Trophoblast cell (in vitro differentiated cells and primary cell): ENCODE results near the gene DCDC2C.

Source experiments
- DNase-seq, 2 donors: peaks; one replicate each; pipeline ENCODE4 v3.0.0-alpha.2; 2016
- H2AFZ ChIP-seq: 2 replicates; pipeline ENCODE4 v1.6.1; 2013; ENCODE audit warnings: low read length, moderate library complexity, mild to moderate bottlenecking; ENCODE audit not compliant: insufficient read depth, poor library complexity
- H2AK5ac ChIP-seq: 2 replicates; pipeline ENCODE4 v1.6.1; 2013; ENCODE audit warnings: mild to moderate bottlenecking, low read length
- H2BK120ac ChIP-seq: 2 replicates; pipeline ENCODE4 v1.6.1; 2013; ENCODE audit warnings: low read length, mild to moderate bottlenecking, moderate library complexity; ENCODE audit not compliant: insufficient read depth, poor library complexity
- H2BK12ac ChIP-seq: 2 replicates; pipeline ENCODE4 v1.6.1; 2013; ENCODE audit warnings: mild to moderate bottlenecking, low read length, moderate library complexity
- H2BK5ac ChIP-seq: 2 replicates; pipeline ENCODE4 v1.6.1; 2013; ENCODE audit warnings: low read length, low read depth, moderate library complexity, mild to moderate bottlenecking; ENCODE audit not compliant: poor library complexity
- H3K14ac ChIP-seq: 2 replicates; pipeline ENCODE4 v1.6.1; 2013; ENCODE audit warnings: mild to moderate bottlenecking, low read length
- H3K18ac ChIP-seq: 2 replicates; pipeline ENCODE4 v1.6.1; 2013; ENCODE audit warnings: mild to moderate bottlenecking, low read length
- H3K23ac ChIP-seq: 2 replicates; pipeline ENCODE4 v1.6.1; 2013; ENCODE audit warnings: low read length
- H3K27ac ChIP-seq: 2 replicates; pipeline ENCODE4 v1.5.1; 2013; ENCODE audit warnings: low read depth, mild to moderate bottlenecking, inconsistent platforms, low read length, moderate library complexity
- H3K27me3 ChIP-seq: 2 replicates; pipeline ENCODE4 v1.6.1; 2013; ENCODE audit warnings: inconsistent platforms, mild to moderate bottlenecking, low read length, moderate library complexity; ENCODE audit not compliant: insufficient read depth
- H3K36me3 ChIP-seq, 2 experiments: 1 replicate in 1 of 2; 2 replicates in 1 of 2; pipeline ENCODE4 v1.6.1; 2013; ENCODE audit warnings: low read length in 2 of 2, mild to moderate bottlenecking in 2 of 2, moderate library complexity in 1 of 2; ENCODE audit not compliant: insufficient read depth in 2 of 2, control insufficient read depth in 1 of 2
- H3K4ac ChIP-seq: 2 replicates; pipeline ENCODE4 v1.6.1; 2013; ENCODE audit warnings: low read depth, mild to moderate bottlenecking, low read length, moderate library complexity
- H3K4me1 ChIP-seq, 2 experiments: 1 replicate in 1 of 2; 2 replicates in 1 of 2; pipeline ENCODE4 v1.6.1; 2013; ENCODE audit warnings: low read length in 2 of 2, mild to moderate bottlenecking in 2 of 2, moderate library complexity in 1 of 2; ENCODE audit not compliant: insufficient read depth in 2 of 2, control insufficient read depth in 1 of 2
- H3K4me2 ChIP-seq: 2 replicates; pipeline ENCODE4 v1.6.1; 2013; ENCODE audit warnings: inconsistent platforms, mild to moderate bottlenecking, low read length, moderate library complexity
- H3K4me3 ChIP-seq: 2 replicates; pipeline ENCODE4 v1.5.1; 2013; ENCODE audit warnings: mild to moderate bottlenecking, low read depth, low read length, inconsistent platforms
- H3K79me1 ChIP-seq: one replicate; pipeline ENCODE4 v1.6.1; 2013; ENCODE audit warnings: low read length
- H3K79me2 ChIP-seq: 2 replicates; pipeline ENCODE4 v1.6.1; 2013; ENCODE audit warnings: low read length, mild to moderate bottlenecking; ENCODE audit not compliant: control insufficient read depth, insufficient read depth, poor library complexity
- H3K9ac ChIP-seq: 2 replicates; pipeline ENCODE4 v1.6.1; 2013; ENCODE audit warnings: mild to moderate bottlenecking, low read length
- H3K9me3 ChIP-seq: 2 replicates; pipeline ENCODE4 v1.6.1; 2013; ENCODE audit warnings: low read depth, mild to moderate bottlenecking, control low read depth, inconsistent platforms, low read length; ENCODE audit not compliant: insufficient read depth
- H4K12ac ChIP-seq: 2 replicates; pipeline ENCODE4 v1.6.1; 2013; ENCODE audit warnings: low read depth, mild to moderate bottlenecking, low read length, moderate library complexity
- H4K8ac ChIP-seq: 2 replicates; pipeline ENCODE4 v1.6.1; 2013; ENCODE audit warnings: low read depth, mild to moderate bottlenecking, low read length, moderate library complexity
- H4K91ac ChIP-seq: one replicate; pipeline ENCODE4 v1.6.1; 2013; ENCODE audit warnings: low read depth, mild to moderate bottlenecking, low read length, moderate library complexity
- WGBS: extraction: QIAGEN DNeasy Blood & Tissue Kit; methylation state at CpG from one replicate; pipeline ENCODE4 v1.1.7; 2013; ENCODE audit warnings: missing lambda C conversion rate; ENCODE audit not compliant: insufficient read length, insufficient coverage; ENCODE audit errors: extremely low coverage; 5-methylcytosine and 5-hydroxymethylcytosine counted together

Gene DCDC2C

GRCh38 chr2:3679616-3680393, 23.6 kb upstream of the DCDC2C start:
- Histone ChIP-seq H2AFZ (no peak overlapping the region), H3K4me2 (no peak overlapping the region), H3K79me1 (no peaks in the 10 kb centered on the region), H2AK5ac (no peak overlapping the region), H3K18ac (no peak overlapping the region), H3K27me3 (no peaks in the 10 kb centered on the region), H2BK120ac (no peak overlapping the region), H3K79me2 (no peaks in the 10 kb centered on the region), H3K9me3 (peaks cover 4% of the 10 kb centered on the region), H3K36me3 (no peaks in the 10 kb centered on the region), H3K14ac (no peak overlapping the region), H3K4ac (no peak overlapping the region), H2BK5ac (no peak overlapping the region), H3K27ac (no peak overlapping the region), H4K8ac (no peak overlapping the region), H3K23ac (no peak overlapping the region), H4K91ac (no peak overlapping the region), H3K4me3 (no peak overlapping the region), H2BK12ac (no peak overlapping the region), H3K4me1 (no peaks in the 10 kb centered on the region), H3K9ac (no peak overlapping the region), H4K12ac (no peak overlapping the region)
- DNase-seq, result no peak
- no CpG with 5 or more reads among the region's 23 CpGs for WGBS

- Histone ChIP-seq H2AK5ac (no peak overlapping the region), H3K9ac (no peak overlapping the region), H2AFZ (no peak overlapping the region), H3K4me2 (no peak overlapping the region), H3K9me3 (peaks cover 4% of the 10 kb centered on the region), H3K36me3 (no peaks in the 10 kb centered on the region), H2BK12ac (no peak overlapping the region), H3K23ac (no peak overlapping the region), H3K4me1 (no peaks in the 10 kb centered on the region), H3K18ac (no peak overlapping the region), H3K27me3 (no peaks in the 10 kb centered on the region), H3K4ac (no peak overlapping the region), H3K14ac (no peak overlapping the region), H3K27ac (no peak overlapping the region), H4K12ac (no peak overlapping the region), H2BK5ac (no peak overlapping the region), H3K79me2 (no peaks in the 10 kb centered on the region), H3K79me1 (no peaks in the 10 kb centered on the region), H2BK120ac (no peak overlapping the region), H4K91ac (no peak overlapping the region), H3K4me3 (no peak overlapping the region), H4K8ac (no peak overlapping the region)
- DNase-seq, result no peak
- WGBS, result no CpG with 5 or more reads among the region's 18 CpGs
Measured at GRCh38 chr2:3680548-3681345, 22.6 kb upstream of the DCDC2C start.

- DNase-seq, result no peak
- H3K79me1 ChIP-seq, result no peaks in the 10 kb centered on the region
- H3K14ac ChIP-seq, result no peak overlapping the region
- no peak overlapping the region for H2BK12ac ChIP-seq
- no peak overlapping the region for H3K23ac ChIP-seq
- no peaks in the 10 kb centered on the region for H3K79me2 ChIP-seq
- H4K8ac ChIP-seq, result no peak overlapping the region
- no peak overlapping the region for H2AFZ ChIP-seq
- no peaks in the 10 kb centered on the region for H3K27me3 ChIP-seq
- no peak overlapping the region for H3K4ac ChIP-seq
- H3K36me3 ChIP-seq, result no peaks in the 10 kb centered on the region
- WGBS, result no CpG with 5 or more reads among the region's 5 CpGs
- H2BK5ac ChIP-seq, result no peak overlapping the region
- no peak overlapping the region for H3K4me2 ChIP-seq
- no peak overlapping the region for H2AK5ac ChIP-seq
- peaks cover 4% of the 10 kb centered on the region for H3K9me3 ChIP-seq
- no peak overlapping the region for H4K12ac ChIP-seq
- no peak overlapping the region for H3K27ac ChIP-seq
- H3K9ac ChIP-seq, result no peak overlapping the region
- no peak overlapping the region for H3K4me3 ChIP-seq
- H2BK120ac ChIP-seq, result no peak overlapping the region
- H3K4me1 ChIP-seq, result no peaks in the 10 kb centered on the region
- H3K18ac ChIP-seq, result no peak overlapping the region
- H4K91ac ChIP-seq, result no peak overlapping the region
Measured at GRCh38 chr2:3681625-3682024, 21.8 kb upstream of the DCDC2C start.

GRCh38 chr2:3682811-3683210, 20.6 kb upstream of the DCDC2C start:
- no peak overlapping the region for H3K4me3 ChIP-seq
- no peak overlapping the region for H3K18ac ChIP-seq
- H3K23ac ChIP-seq, result no peak overlapping the region
- no peaks in the 10 kb centered on the region for H3K36me3 ChIP-seq
- WGBS, result no CpG with 5 or more reads among the region's 6 CpGs
- H3K79me2 ChIP-seq, result no peaks in the 10 kb centered on the region
- no peak overlapping the region for H3K9ac ChIP-seq
- H3K4me2 ChIP-seq, result no peak overlapping the region
- no peaks in the 10 kb centered on the region for H3K4me1 ChIP-seq
- H4K12ac ChIP-seq, result no peak overlapping the region
- H3K27ac ChIP-seq, result no peak overlapping the region
- H3K9me3 ChIP-seq, result no peaks in the 10 kb centered on the region
- no peak overlapping the region for H3K4ac ChIP-seq
- H4K8ac ChIP-seq, result no peak overlapping the region
- H4K91ac ChIP-seq, result no peak overlapping the region
- no peak overlapping the region for H2BK120ac ChIP-seq
- DNase-seq, result no peak
- H2BK12ac ChIP-seq, result no peak overlapping the region
- H3K79me1 ChIP-seq, result no peaks in the 10 kb centered on the region
- H2AK5ac ChIP-seq, result no peak overlapping the region
- no peaks in the 10 kb centered on the region for H3K27me3 ChIP-seq
- H2AFZ ChIP-seq, result no peak overlapping the region
- H3K14ac ChIP-seq, result no peak overlapping the region
- H2BK5ac ChIP-seq, result no peak overlapping the region
